HG03064 (cell line): Measurements from ENCODE around the gene PTPRN2.

Source experiments
- ATAC-seq: cut with Tn5 transposase; IDR thresholded peaks from one replicate; pipeline ENCODE4 v1.9.1; 2021; ENCODE audit warnings: low read depth; ENCODE audit not compliant: unreplicated experiment

Gene PTPRN2

GRCh38 chr7:158075633-158076001 lies 512.0 kb downstream of the PTPRN2 start:
- no peak for ATAC-seq

GRCh38 chr7:158074896-158075632 lies 512.6 kb downstream of the PTPRN2 start:
- no peak for ATAC-seq

- ATAC-seq = no peak
Measured at GRCh38 chr7:158073845-158074840, 513.5 kb downstream of the PTPRN2 start.

GRCh38 chr7:158072991-158073730 lies 514.5 kb downstream of the PTPRN2 start:
- no peak for ATAC-seq

- ATAC-seq = no peak
Measured at GRCh38 chr7:158070222-158070920, 517.3 kb downstream of the PTPRN2 start.

DNA sequence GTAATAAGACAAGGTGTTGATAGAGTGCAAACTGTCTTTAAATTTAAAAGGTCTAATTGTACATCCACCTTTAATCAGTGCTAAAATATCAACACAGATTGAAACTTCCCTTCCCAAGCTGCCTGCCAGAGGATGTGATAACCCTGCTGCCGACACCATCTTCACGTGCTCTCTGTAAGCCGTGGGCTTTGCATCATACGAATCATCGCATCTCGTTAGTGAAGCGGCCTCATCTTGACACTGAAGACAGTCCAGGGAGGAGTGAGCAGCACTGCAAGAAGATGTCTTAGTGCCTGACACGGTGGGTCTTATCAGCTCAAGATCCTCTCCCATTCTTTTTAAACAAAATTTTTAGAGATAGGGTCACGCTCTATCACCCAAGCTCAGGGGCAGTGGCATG lies 518.8 kb downstream of the PTPRN2 start:
- ATAC-seq = no peak

DNA sequence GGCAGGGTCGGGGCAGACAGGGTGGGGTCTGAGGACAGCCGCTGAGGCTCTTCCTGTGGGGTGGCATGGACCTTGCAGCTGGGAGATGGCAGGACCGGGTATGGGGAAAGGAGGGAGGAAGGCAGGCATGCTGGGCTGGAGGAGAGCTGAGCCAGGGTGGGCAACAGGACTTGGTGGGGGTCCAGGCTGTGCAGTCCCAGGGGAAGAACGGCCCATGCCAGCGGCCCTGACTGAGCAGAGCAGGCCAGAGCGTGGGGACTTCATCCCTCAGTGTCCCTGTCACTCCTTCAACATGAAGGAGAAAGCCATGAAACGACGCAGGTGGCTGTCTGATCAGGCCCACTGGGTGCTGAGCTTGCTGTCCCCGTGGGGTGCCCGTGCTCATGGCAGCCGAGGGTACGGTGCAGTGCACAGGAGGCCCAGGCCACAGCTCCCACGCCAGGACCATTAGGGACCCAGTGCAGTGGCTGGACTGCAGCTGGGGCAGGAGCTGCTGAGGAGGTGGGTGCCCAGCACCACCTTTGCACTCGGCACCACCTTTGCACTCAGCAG lies 519.6 kb downstream of the PTPRN2 start:
- ATAC-seq = no peak

DNA sequence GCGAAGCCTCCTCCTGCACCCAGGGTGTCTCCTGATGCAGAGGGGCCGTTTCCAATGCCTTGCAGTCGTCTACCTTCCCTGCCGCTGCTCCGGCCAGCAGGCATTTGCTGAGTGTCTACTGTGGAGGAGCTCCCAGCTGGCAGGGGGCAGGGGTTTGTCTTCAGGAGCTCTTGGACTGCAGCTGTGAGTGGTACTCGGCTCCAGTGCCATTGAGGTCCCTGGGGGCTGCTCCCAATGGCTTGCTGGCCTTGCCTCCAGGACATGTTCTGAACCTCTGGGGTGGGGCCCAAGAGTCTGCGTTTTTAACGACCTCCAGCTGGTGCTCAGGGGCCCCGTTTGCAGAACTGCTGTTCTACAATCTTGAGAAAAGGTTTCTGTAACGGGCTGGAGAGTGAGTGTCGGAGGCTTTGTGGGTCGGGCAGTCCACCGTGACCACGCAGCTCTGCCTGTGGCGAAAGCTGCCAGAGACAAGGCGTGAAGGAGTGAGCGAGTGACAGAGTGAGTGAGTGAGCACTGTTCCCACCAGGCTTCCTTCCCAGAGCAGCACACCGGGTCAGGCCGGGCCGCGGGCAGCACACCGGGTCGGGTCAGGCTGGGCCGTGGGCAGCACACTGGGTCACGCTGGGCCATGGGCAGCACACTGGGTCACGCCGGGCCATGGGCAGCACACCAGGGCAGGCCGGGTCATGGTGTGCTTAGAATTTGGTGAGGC lies 520.2 kb downstream of the PTPRN2 start:
- ATAC-seq = no peak

GRCh38 chr7:158066085-158066484 lies 521.5 kb downstream of the PTPRN2 start:
- no peak for ATAC-seq

- ATAC-seq = no peak
Measured at GRCh38 chr7:158065340-158065739, 522.3 kb downstream of the PTPRN2 start.

- ATAC-seq = no peak
Measured at GRCh38 chr7:158064631-158065030, 523.0 kb downstream of the PTPRN2 start.

DNA sequence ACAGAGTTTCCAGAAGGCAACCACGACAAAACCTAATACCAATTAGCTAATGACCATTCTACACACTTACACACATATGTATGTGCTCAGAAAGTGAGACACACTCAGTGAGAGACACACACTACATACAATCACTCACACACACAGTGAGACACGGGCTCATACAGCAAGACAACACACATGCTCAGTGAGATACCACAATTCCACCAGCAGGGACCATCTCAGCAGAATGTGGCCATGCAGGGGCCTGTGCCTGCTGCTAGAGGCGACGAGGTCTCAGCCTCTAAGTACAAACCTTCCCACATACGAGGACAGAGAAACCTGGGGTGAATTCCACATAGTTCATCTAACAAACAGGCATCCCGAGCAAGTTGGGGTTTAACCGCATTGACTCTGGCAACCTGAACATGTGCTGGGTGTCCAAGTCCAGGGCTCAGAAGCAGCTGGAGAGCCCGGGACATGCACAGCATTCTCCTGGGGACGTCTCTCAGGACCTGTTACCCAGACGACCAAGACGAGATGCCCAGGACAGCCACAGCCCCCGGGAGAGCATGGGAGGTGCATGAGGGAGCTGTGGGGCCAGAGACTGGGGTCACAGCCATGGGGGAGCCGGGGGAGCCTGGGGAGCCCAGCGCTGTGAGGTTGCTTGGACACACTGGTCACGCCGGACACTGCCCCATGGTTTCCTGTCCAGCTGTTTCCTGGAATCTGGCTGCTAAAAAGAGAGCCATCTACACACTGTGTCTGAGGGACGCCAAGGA lies 523.6 kb downstream of the PTPRN2 start:
- ATAC-seq = no peak

GRCh38 chr7:158062661-158063060 lies 525.0 kb downstream of the PTPRN2 start:
- no peak for ATAC-seq

GRCh38 chr7:158061884-158062656 lies 525.6 kb downstream of the PTPRN2 start:
- no peak for ATAC-seq

GRCh38 chr7:158061026-158061630 lies 526.5 kb downstream of the PTPRN2 start:
- no peak for ATAC-seq

GRCh38 chr7:158060216-158060615 lies 527.4 kb downstream of the PTPRN2 start:
- ATAC-seq = no peak

- no peak for ATAC-seq
Measured at GRCh38 chr7:158057446-158057845, 530.2 kb downstream of the PTPRN2 start.

DNA sequence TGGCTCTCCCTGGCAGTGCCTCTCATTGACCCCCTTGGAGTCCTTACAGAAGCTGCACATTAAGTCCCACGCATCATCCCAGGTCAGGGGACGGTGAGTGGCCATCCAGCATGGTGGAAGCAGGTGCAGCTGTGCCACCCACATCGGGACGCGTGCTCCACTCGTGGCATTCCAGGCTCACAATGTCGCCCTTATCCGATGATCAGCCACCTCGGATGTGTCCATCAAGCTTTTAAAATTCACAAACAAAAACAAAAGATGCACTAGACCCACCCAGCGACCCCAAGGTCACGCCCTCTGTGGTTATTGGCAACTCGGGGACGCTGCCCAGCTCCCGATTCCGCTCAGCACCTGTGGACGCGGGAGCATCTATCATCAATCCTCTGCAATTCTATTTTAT lies 530.9 kb downstream of the PTPRN2 start:
- ATAC-seq = no peak
